ENCODE data around the gene RIC1. TPM values are rescaled to one million over a fixed set of nuclear protein-coding genes. Genes with fewer than 3 reads are reported as not detected.
A peak's percentile ranks its signal among the peaks of the same experiment; 100 is the strongest.

RIC1 gene
- polyA plus RNA-seq, 1 of the 3 experiments (the other 2 are of a cell fraction): 21.9 TPM

DNA sequence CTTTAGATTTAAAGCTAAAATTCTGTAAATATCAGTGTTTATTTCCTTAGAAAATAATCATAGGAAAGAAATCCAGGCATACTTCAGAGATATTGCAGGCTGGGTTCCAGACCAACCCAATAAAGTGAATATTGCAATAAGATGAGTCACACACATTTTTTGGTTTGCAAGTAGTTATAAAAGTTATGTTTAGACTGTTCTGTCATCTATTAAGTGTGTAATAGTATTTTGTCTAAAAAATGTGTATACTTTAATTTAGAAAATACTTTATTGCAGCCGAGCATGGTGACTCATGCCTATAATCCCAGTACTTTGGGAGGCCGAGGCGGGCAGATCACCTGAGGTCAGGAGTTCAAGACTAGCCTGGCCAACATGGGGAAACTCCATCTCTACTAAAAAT is 6.9 kb upstream of the RIC1 start (continued):
- TF ChIP-seq, protein P1, sequence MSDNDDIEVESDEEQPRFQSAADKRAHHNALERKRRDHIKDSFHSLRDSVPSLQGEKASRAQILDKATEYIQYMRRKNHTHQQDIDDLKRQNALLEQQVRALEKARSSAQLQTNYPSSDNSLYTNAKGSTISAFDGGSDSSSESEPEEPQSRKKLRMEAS (IDR thresholded peaks at IDR 0.05; ENCODE audit: low read depth): no peak
- TF ChIP-seq NFIC (IDR thresholded peaks at IDR 0.05; ENCODE audit: borderline replicate concordance): peak; percentile 52; the same call in 1 of the 2 replicates
- no peak for TF ChIP-seq REST (IDR thresholded peaks at IDR 0.05; ENCODE audit: low read depth, low read length)
- TF ChIP-seq RFX5 (IDR thresholded peaks at IDR 0.05; ENCODE audit: low read length): no peak

- no peaks in the 10 kb centered on the region for H3K9me2 ChIP-seq
- TF ChIP-seq CHD2 (IDR thresholded peaks at IDR 0.05; ENCODE audit: low read length, partially characterized antibody) (no peak), REST (IDR thresholded peaks at IDR 0.05; ENCODE audit: low read depth, low read length) (no peak), CTCF (IDR thresholded peaks at IDR 0.05) (no peak), RCOR1 (IDR thresholded peaks at IDR 0.05; ENCODE audit: low read length) (no peak), SMC3 (IDR thresholded peaks at IDR 0.05; ENCODE audit: low read depth, low read length) (no peak), RFX5 (IDR thresholded peaks at IDR 0.05; ENCODE audit: low read length) (no peak), RAD21 (IDR thresholded peaks at IDR 0.05; ENCODE audit: low read length) (no peak), MXI1 (IDR thresholded peaks at IDR 0.05; ENCODE audit: low read depth, low read length) (no peak)
- TF ChIP-seq, protein P2, sequence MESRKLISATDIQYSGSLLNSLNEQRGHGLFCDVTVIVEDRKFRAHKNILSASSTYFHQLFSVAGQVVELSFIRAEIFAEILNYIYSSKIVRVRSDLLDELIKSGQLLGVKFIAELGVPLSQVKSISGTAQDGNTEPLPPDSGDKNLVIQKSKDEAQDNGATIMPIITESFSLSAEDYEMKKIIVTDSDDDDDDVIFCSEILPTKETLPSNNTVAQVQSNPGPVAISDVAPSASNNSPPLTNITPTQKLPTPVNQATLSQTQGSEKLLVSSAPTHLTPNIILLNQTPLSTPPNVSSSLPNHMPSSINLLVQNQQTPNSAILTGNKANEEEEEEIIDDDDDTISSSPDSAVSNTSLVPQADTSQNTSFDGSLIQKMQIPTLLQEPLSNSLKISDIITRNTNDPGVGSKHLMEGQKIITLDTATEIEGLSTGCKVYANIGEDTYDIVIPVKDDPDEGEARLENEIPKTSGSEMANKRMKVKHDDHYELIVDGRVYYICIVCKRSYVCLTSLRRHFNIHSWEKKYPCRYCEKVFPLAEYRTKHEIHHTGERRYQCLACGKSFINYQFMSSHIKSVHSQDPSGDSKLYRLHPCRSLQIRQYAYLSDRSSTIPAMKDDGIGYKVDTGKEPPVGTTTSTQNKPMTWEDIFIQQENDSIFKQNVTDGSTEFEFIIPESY (IDR thresholded peaks at IDR 0.05; ENCODE audit: borderline replicate concordance, low read depth): no peak
- H3F3A ChIP-seq (replicated peaks; ENCODE audit: insufficient read depth): peaks cover 31% of the 10 kb centered on the region
- no peak overlapping the region for H3K27ac ChIP-seq (ENCODE audit: low read depth in 2 of 2, low read length in 1 of 2)
- WGBS (ENCODE audit: low lambda C conversion rate): 95% methylated on average over 2 of the region's 2 CpGs
- H3K79me2 ChIP-seq (ENCODE audit: insufficient read depth): peaks cover 79% of the 10 kb centered on the region
- H3K4me2 ChIP-seq: no peak overlapping the region
- H3K9me3 ChIP-seq: no peaks in the 10 kb centered on the region
- H3K27me3 ChIP-seq (ENCODE audit: insufficient read depth): no peaks in the 10 kb centered on the region
- ChIA-PET CTCF (interaction anchor here (1.0 kb wide), 2 partner anchors 24 to 209 kb away, joined by 3 read pairs; partner anchors contain the start of gene ERMP1), POLR2A (no interaction called here)
- H2AFZ ChIP-seq (ENCODE audit: low read depth): no peak overlapping the region
- H3K4me3 ChIP-seq (ENCODE audit: low read depth in 2 of 2, low read length in 1 of 2): no peak overlapping the region
- no peak for DNase-seq
- no peaks in the 10 kb centered on the region for H4K20me1 ChIP-seq (ENCODE audit: insufficient read depth)
- H3K36me3 ChIP-seq (replicated peaks in 1 of 2; ENCODE audit: control insufficient read depth in 1 of 2, insufficient read depth in 2 of 2, low read length in 1 of 2): peaks cover 0 to 10% of the 10 kb centered on the region in 2 experiments
- no peak overlapping the region for H3K9ac ChIP-seq
- H3K4me1 ChIP-seq (ENCODE audit: control insufficient read depth in 1 of 2, insufficient read depth in 2 of 2, low read depth in 1 of 2, low read length in 1 of 2): peaks cover 5 to 8% of the 10 kb centered on the region in 2 experiments; a peak in 2 of 4 replicates
These were observed 4.3 kb upstream of the RIC1 start for GRCh38 chr9:5624655-5625054.

All from SK-N-SH (cell line).